NCI-H146 treated with DMSO at 0.1 percent for 48 hours (cell line): Measurements from ENCODE around the gene TMEM229B.
A peak's percentile ranks its signal among the peaks of the same experiment; 100 is the strongest.
"Not testable (repeated sequence)": the region's sequence is repeated elsewhere in the genome, so short reads cannot be mapped to it uniquely, and the experiment has no call there.

Experiments
- DNase-seq: peaks from one replicate; lab custom pipeline; 2025; ENCODE audit not compliant: unreplicated experiment; lab: John Stamatoyannopoulos, UW

TMEM229B gene

GRCh38 chr14:67457782-67458181 lies 30.7 kb downstream of the TMEM229B start:
- DNase-seq = no peak

- no peak for DNase-seq
Measured at GRCh38 chr14:67456732-67457131, 31.8 kb downstream of the TMEM229B start.

GRCh38 chr14:67453575-67454300 lies 34.8 kb downstream of the TMEM229B start:
- DNase-seq = no peak

- DNase-seq = not testable (repeated sequence)
Measured at GRCh38 chr14:67451667-67452066, 36.9 kb downstream of the TMEM229B start.

GRCh38 chr14:67449096-67449495 lies 39.4 kb downstream of the TMEM229B start:
- DNase-seq = no peak

- DNase-seq = no peak
Measured at GRCh38 chr14:67447033-67447381, 41.5 kb downstream of the TMEM229B start.

GRCh38 chr14:67446371-67447032 lies 42.0 kb downstream of the TMEM229B start:
- DNase-seq = no peak

GRCh38 chr14:67444395-67444794 lies 44.1 kb downstream of the TMEM229B start:
- no peak for DNase-seq

GRCh38 chr14:67442139-67442906 lies 46.2 kb downstream of the TMEM229B start:
- DNase-seq = no peak

- no peak for DNase-seq
Measured at GRCh38 chr14:67441672-67442071, 46.8 kb downstream of the TMEM229B start.

- no peak for DNase-seq
Measured at GRCh38 chr14:67441256-67441655, 47.3 kb downstream of the TMEM229B start.

- DNase-seq = no peak
Measured at GRCh38 chr14:67440513-67440912, 48.0 kb downstream of the TMEM229B start.

GRCh38 chr14:67438969-67439368 lies 49.6 kb downstream of the TMEM229B start:
- no peak for DNase-seq

GRCh38 chr14:67436006-67436866 lies 52.3 kb downstream of the TMEM229B start:
- DNase-seq = no peak

- DNase-seq = no peak
Measured at GRCh38 chr14:67435603-67436002, 52.9 kb downstream of the TMEM229B start.

GRCh38 chr14:67432050-67432564 lies 56.4 kb downstream of the TMEM229B start:
- no peak for DNase-seq

- no peak for DNase-seq
Measured at GRCh38 chr14:67429510-67430205, 58.9 kb downstream of the TMEM229B start.

GRCh38 chr14:67428501-67429031 lies 60.0 kb downstream of the TMEM229B start:
- no peak for DNase-seq

- DNase-seq = peak; percentile 35
Measured at GRCh38 chr14:67426983-67427606, 61.4 kb downstream of the TMEM229B start.
